GM12864 (cell line): ENCODE results near the gene CDK5R1.
"Not testable (repeated sequence)": the region's sequence is repeated elsewhere in the genome, so short reads cannot be mapped to it uniquely, and the experiment has no call there.

Experiments
- DNase-seq: peaks from one replicate; pipeline ENCODE4 v3.0.0-alpha.2; 2011; ENCODE audit warnings: low read depth
- H3K4me3 ChIP-seq: 2 replicates; pipeline ENCODE4 v1.5.1; 2011; ENCODE audit warnings: mild to moderate bottlenecking, low read depth, low read length, control low read depth
- CTCF ChIP-seq: IDR thresholded peaks from 2 replicates; pipeline ENCODE4 v1.5.1; 2011; ENCODE audit warnings: low read depth, mild to moderate bottlenecking, moderate library complexity, low read length, control low read depth, inconsistent platforms; ENCODE audit errors: missing control alignments

The CDK5R1 gene

GRCh38 chr17:32520104-32520701, 33.4 kb downstream of the CDK5R1 start:
- H3K4me3 ChIP-seq, result peak overlapping the region; percentile 32
- no peak for TF ChIP-seq CTCF
- DNase-seq, result no peak

GRCh38 chr17:32520737-32521404, 34.1 kb downstream of the CDK5R1 start:
- no peak for DNase-seq

DNA sequence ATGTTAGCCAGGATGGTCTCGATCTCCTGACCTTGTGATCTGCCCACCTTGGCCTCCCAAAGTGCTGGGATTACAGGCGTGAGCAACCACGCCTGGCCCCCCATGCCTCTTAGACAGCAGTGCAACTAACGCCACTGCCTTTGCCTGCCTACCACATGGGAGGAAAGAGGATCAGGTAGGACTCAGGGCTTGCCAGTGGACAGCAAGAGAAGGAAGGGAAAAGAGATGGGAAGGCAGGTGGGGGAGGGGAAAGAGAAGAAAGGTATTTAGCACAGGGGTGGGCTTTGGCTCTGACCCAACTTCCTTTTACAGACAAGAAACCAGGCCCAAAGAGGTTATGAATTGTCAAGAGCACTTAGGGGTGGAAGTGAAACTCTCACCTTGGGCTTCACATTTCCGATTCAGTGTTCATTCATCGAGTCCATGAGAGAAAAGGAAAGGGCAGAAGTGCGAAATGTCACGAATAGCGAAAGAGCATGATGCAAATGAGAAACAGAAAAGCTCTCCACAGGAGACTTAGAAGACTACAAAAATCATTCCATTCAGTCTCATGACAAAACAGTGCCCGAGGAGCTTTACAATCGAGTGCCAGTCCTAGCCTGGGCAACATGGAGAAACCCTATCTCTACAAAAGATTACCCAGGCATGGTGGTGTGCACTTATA, 36.4 kb downstream of the CDK5R1 start:
- peak overlapping the region; percentile 37; the same call in 1 of the 2 replicates for H3K4me3 ChIP-seq
- DNase-seq, result peak; percentile 98
- TF ChIP-seq CTCF, result no peak

More at GRCh38 chr17:32520737-32521404, 34.1 kb downstream of the CDK5R1 start:
- no peak for TF ChIP-seq CTCF
- no peak overlapping the region for H3K4me3 ChIP-seq

- peak; percentile 89 for DNase-seq
- no peak for TF ChIP-seq CTCF
- H3K4me3 ChIP-seq, result peak overlapping the region; percentile 37; the same call in 1 of the 2 replicates
Measured at GRCh38 chr17:32523827-32524552, 37.2 kb downstream of the CDK5R1 start.

- not testable (repeated sequence) for H3K4me3 ChIP-seq, DNase-seq
Measured at GRCh38 chr17:32524553-32524880, 37.7 kb downstream of the CDK5R1 start.

GRCh38 chr17:32525122-32525521, 38.3 kb downstream of the CDK5R1 start:
- no peak overlapping the region for H3K4me3 ChIP-seq
- TF ChIP-seq CTCF, result no peak
- no peak for DNase-seq

DNA sequence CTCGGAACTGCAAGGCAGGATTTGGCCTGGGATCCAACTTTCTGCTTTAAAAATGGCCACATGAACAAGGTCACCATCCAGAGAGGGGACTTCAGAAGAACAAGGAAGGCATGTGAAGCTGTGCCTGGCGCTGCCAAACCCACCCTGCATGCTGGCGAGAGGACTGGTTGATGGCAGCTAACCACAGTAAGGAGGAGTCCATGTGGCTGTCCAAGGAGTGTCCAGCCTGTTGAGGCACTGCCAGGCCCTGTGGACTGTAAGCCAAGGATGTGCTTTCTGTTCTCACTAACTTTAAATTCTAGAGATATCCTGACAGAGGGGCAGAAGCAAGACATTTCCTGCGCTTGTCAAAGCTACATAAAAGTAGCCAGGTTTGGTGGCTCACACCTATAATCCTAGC, 40.4 kb downstream of the CDK5R1 start:
- H3K4me3 ChIP-seq, result no peak overlapping the region
- no peak for DNase-seq
- no peak for TF ChIP-seq CTCF
